GM12892 (cell line): Measurements from ENCODE around the gene THOC6.
A peak's percentile ranks its signal among the peaks of the same experiment; 100 is the strongest.

Experiments used
- POLR2A ChIP-seq: IDR thresholded peaks from 2 replicates; pipeline ENCODE4 v1.6.1; 2011; ENCODE audit warnings: low read depth, low read length, control low read depth
- POLR2AphosphoS5 ChIP-seq: IDR thresholded peaks from 2 replicates; pipeline ENCODE4 v1.6.1; 2011; ENCODE audit warnings: low read depth, low read length, control low read depth
- TAF1 ChIP-seq: IDR thresholded peaks from 2 replicates; pipeline ENCODE4 v1.6.1; 2011; ENCODE audit warnings: low read depth, mild to moderate bottlenecking, control low read depth, low read length, borderline replicate concordance

DNA sequence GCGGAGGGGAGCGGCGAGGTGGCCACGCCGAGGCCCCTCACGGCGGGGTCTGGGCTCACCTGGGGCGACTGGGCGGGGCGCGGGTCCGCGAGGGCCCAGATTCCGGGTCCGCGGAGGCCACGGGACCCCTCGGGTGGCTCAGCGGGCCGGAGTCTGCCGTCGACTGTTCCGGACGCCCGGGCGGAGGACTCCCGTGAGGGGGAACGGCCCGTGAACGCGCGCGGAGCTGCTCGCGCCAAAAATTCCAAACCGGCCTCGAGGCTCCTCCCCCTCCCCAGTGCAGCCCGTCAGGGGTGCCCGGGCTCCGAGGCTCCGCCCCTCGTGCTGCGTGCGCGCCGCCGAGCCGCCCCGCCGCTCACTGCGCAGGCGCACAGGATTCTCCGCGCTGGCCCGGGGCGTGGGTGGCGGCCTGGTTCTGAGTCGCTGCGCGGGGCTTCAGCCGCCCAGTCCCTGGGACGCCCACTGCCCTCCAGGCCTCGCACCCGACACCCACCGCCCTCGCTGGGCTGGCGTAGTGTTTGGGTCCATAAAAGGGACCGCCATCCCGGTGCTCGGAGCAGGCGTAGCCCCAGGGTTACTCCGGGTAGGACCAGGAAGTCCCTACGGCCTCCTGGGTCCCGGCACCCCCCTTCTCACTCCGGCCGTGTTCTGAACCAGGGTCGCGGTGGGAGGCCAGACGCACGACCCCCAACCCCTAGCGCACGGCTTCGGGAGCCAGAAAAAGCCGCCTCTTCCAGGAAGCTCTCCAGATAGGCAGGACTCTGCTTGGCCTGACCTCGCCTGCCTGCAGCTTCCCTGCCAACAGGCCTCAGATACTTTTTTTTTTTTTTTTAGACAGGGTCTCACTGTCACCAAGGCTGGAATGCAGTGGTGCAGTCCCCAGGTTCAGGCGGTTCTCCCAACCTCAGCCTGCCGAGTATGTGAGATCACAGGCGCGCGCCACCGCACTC lies 43.3 kb upstream of the THOC6 start, which contains the start of gene PKMYT1:
- peak; percentile 89; the same call in 1 of the 2 replicates for TF ChIP-seq POLR2A
- peak; percentile 72 for TF ChIP-seq POLR2AphosphoS5
- TF ChIP-seq TAF1: peak; percentile 47; the same call in 1 of the 2 replicates
